Lung microvascular endothelial cell (primary cell): ENCODE data around the gene MYO1D. TPM values are rescaled to one million over a fixed set of nuclear protein-coding genes. Genes with fewer than 3 reads are reported as not detected.

Experiments used
- DNase-seq, 2 donors: peaks; one replicate each; pipeline versions ENCODE4 v3.0.0 to v3.0.0-alpha.2; 2010; ENCODE audit warnings: low read depth in 2 of 2
- total RNA-seq: library from RNA; depleted of rRNA; stranded (reverse); fragments of >200 nt; gene quantifications from 2 replicates; pipeline ENCODE4 v1.2.1, GENCODE V29; 2014

The MYO1D gene
- total RNA-seq, 1 donor from 2014 or later, result 56.3 TPM

GRCh38 chr17:32491371-32492263 lies 385.3 kb downstream of the MYO1D start:
- DNase-seq, result no peak

- DNase-seq, result no peak
Measured at GRCh38 chr17:32490101-32490482, 386.8 kb downstream of the MYO1D start.

GRCh38 chr17:32489320-32490100 lies 387.4 kb downstream of the MYO1D start:
- DNase-seq, result no peak

- DNase-seq, result no peak
Measured at GRCh38 chr17:32488604-32489180, 388.2 kb downstream of the MYO1D start.

- no peak for DNase-seq
Measured at GRCh38 chr17:32488177-32488542, 388.8 kb downstream of the MYO1D start.

- peak; percentile 22 to 36 for DNase-seq
Measured at GRCh38 chr17:32487473-32488176, 389.3 kb downstream of the MYO1D start.

GRCh38 chr17:32486701-32487472 lies 390.0 kb downstream of the MYO1D start, which contains the start of gene CDK5R1:
TSS of gene CDK5R1 (plus strand) at chr17:32486993. CDS start at chr17:32487621, 628 bp downstream.
- DNase-seq, result peak; percentile 76 to 78

GRCh38 chr17:32486111-32486700 lies 390.7 kb downstream of the MYO1D start:
- DNase-seq, result peak; percentile 78 to 88

- no peak for DNase-seq
Measured at GRCh38 chr17:32485261-32486110, 391.4 kb downstream of the MYO1D start.

GRCh38 chr17:32484628-32485027 lies 392.3 kb downstream of the MYO1D start:
- no peak for DNase-seq

GRCh38 chr17:32484041-32484461 lies 392.9 kb downstream of the MYO1D start:
- DNase-seq, result no peak

- DNase-seq, result peak; percentile 68 to 76
Measured at GRCh38 chr17:32483451-32484019, 393.4 kb downstream of the MYO1D start.

- no peak for DNase-seq
Measured at GRCh38 chr17:32482568-32483320, 394.2 kb downstream of the MYO1D start.

- no peak for DNase-seq
Measured at GRCh38 chr17:32481193-32481592, 395.7 kb downstream of the MYO1D start.

- no peak for DNase-seq
Measured at GRCh38 chr17:32479074-32479617, 397.8 kb downstream of the MYO1D start.

- DNase-seq, result no peak
Measured at GRCh38 chr17:32477220-32477619, 399.7 kb downstream of the MYO1D start.

- no peak for DNase-seq
Measured at GRCh38 chr17:32475258-32475657, 401.7 kb downstream of the MYO1D start.

GRCh38 chr17:32471652-32472051 lies 405.3 kb downstream of the MYO1D start:
- DNase-seq, result no peak
